OCI-LY3 (cell line): ENCODE results near the gene PRDX5.

Source experiments
- H2AFZ ChIP-seq: fragments of 200-600, 300-600 bp; shearing (Covaris generic); 2 replicates; pipeline ENCODE4 v1.6.0; 2014; ENCODE audit warnings: antibody characterized with exemption, low read depth, low read length
- H3K27ac ChIP-seq: fragments of 200-600, 300-600 bp; sonication (generic); 2 replicates; pipeline ENCODE4 v1.5.1; 2014; ENCODE audit warnings: mild to moderate bottlenecking, low read length, moderate library complexity, mixed read lengths
- H3K27me3 ChIP-seq: fragments of 200-600, 300-600 bp; sonication (generic); 2 replicates; pipeline ENCODE4 v1.6.1; 2014; ENCODE audit warnings: low read depth, low read length, mixed read lengths
- H3K36me3 ChIP-seq: fragments of 200-600, 300-600 bp; sonication (generic); replicated peaks from 2 replicates; pipeline ENCODE3; 2014; ENCODE audit warnings: low read depth, low read length, mixed read lengths
- H3K4me1 ChIP-seq: fragments of 300-600, 200-600 bp; sonication (generic); 2 replicates; pipeline ENCODE4 v1.6.1; 2014; ENCODE audit warnings: low read length, mixed read lengths
- H3K4me2 ChIP-seq: fragments of 200-600, 300-600 bp; sonication (generic); 2 replicates; pipeline ENCODE4 v1.6.1; 2014; ENCODE audit warnings: low read length, mixed read lengths
- H3K4me3 ChIP-seq: fragments of 300-600, 200-600 bp; sonication (generic); 2 replicates; pipeline ENCODE4 v1.5.1; 2014; ENCODE audit warnings: antibody characterized with exemption, mild to moderate bottlenecking, low read length, moderate library complexity
- H3K79me2 ChIP-seq: fragments of 300-600, 200-600 bp; shearing (Covaris generic); 2 replicates; pipeline ENCODE4 v1.6.1; 2014; ENCODE audit warnings: mild to moderate bottlenecking, low read length, mixed read lengths
- H3K9ac ChIP-seq: fragments of 300-600, 200-600 bp; shearing (Covaris generic); 2 replicates; pipeline ENCODE4 v1.6.0; 2014; ENCODE audit warnings: mild to moderate bottlenecking, low read length, moderate library complexity
- H3K9me3 ChIP-seq: fragments of 200-600, 300-600 bp; shearing (Covaris generic); 2 replicates; pipeline ENCODE4 v1.6.1; 2014; ENCODE audit warnings: low read length, mixed read lengths; ENCODE audit not compliant: insufficient read depth
- H4K20me1 ChIP-seq: fragments of 200-600, 300-600 bp; sonication (generic); 2 replicates; pipeline ENCODE4 v1.6.1; 2016; ENCODE audit warnings: low read length, mixed read lengths; ENCODE audit not compliant: insufficient read depth
- CTCF ChIP-seq: fragments of 200-600, 300-600 bp; sonication (generic); IDR thresholded peaks from 2 replicates; pipeline ENCODE4 v1.5.1; 2014; ENCODE audit warnings: antibody characterized with exemption, low read length, low read depth
- EZH2phosphoT487 ChIP-seq: fragments of 200-600 bp; shearing (Covaris generic); IDR thresholded peaks from 2 replicates; pipeline ENCODE4 v1.6.1; 2018; ENCODE audit warnings: antibody characterized with exemption, mixed run types, low read depth

PRDX5 gene

GRCh38 chr11:64327993-64328392 lies 10.1 kb downstream of the PRDX5 start:
- no peak overlapping the region for H3K4me3 ChIP-seq
- no peaks in the 10 kb centered on the region for H3K79me2 ChIP-seq
- no peaks in the 10 kb centered on the region for H3K27me3 ChIP-seq
- TF ChIP-seq EZH2phosphoT487 (no peak), CTCF (no peak)
- H2AFZ ChIP-seq = no peak overlapping the region
- H3K27ac ChIP-seq = no peak overlapping the region
- H4K20me1 ChIP-seq = no peaks in the 10 kb centered on the region
- H3K4me2 ChIP-seq = no peak overlapping the region
- peaks cover 14% of the 10 kb centered on the region for H3K4me1 ChIP-seq
- peaks cover 2% of the 10 kb centered on the region for H3K36me3 ChIP-seq
- H3K9ac ChIP-seq = no peak overlapping the region
- no peaks in the 10 kb centered on the region for H3K9me3 ChIP-seq

- Histone ChIP-seq H3K27ac (no peak overlapping the region), H3K4me1 (peaks cover 26% of the 10 kb centered on the region), H3K4me3 (no peak overlapping the region), H3K4me2 (no peak overlapping the region), H2AFZ (no peak overlapping the region), H3K9me3 (0 out of 2 replicates have a peak, but pooled peaks cover 2% of the 10 kb centered on the region), H4K20me1 (0 out of 2 replicates have a peak, but pooled peaks cover 3% of the 10 kb centered on the region), H3K79me2 (no peaks in the 10 kb centered on the region), H3K27me3 (no peaks in the 10 kb centered on the region), H3K36me3 (peaks cover 13% of the 10 kb centered on the region), H3K9ac (no peak overlapping the region)
- no peak for TF ChIP-seq EZH2phosphoT487
- TF ChIP-seq CTCF = no peak
Measured at GRCh38 chr11:64330888-64331287, 13.0 kb downstream of the PRDX5 start.

GRCh38 chr11:64331569-64332371 lies 13.8 kb downstream of the PRDX5 start:
- Histone ChIP-seq H3K79me2 (no peaks in the 10 kb centered on the region), H3K27me3 (no peaks in the 10 kb centered on the region), H3K4me3 (peak overlapping the region; percentile 25), H3K4me2 (peak overlapping the region; percentile 67), H3K4me1 (peaks cover 31% of the 10 kb centered on the region), H3K9ac (peak overlapping the region; percentile 33; the same call in 1 of the 2 replicates), H3K27ac (peak overlapping the region; percentile 0; the same call in 1 of the 2 replicates), H3K36me3 (peaks cover 13% of the 10 kb centered on the region), H3K9me3 (0 out of 2 replicates have a peak, but pooled peaks cover 2% of the 10 kb centered on the region), H2AFZ (no peak overlapping the region), H4K20me1 (0 out of 2 replicates have a peak, but pooled peaks cover 3% of the 10 kb centered on the region)
- TF ChIP-seq CTCF (peak; percentile 79), EZH2phosphoT487 (no peak)

GRCh38 chr11:64333556-64333955 lies 15.6 kb downstream of the PRDX5 start:
- Histone ChIP-seq H3K27me3 (no peaks in the 10 kb centered on the region), H3K9me3 (0 out of 2 replicates have a peak, but pooled peaks cover 2% of the 10 kb centered on the region), H3K4me3 (no peak overlapping the region), H3K79me2 (peaks cover 5% of the 10 kb centered on the region; the same call in 1 of the 2 replicates), H3K9ac (no peak overlapping the region), H3K4me2 (no peak overlapping the region), H3K36me3 (peaks cover 25% of the 10 kb centered on the region), H3K27ac (no peak overlapping the region), H2AFZ (no peak overlapping the region), H3K4me1 (peaks cover 37% of the 10 kb centered on the region), H4K20me1 (0 out of 2 replicates have a peak, but pooled peaks cover 3% of the 10 kb centered on the region)
- TF ChIP-seq CTCF = no peak
- no peak for TF ChIP-seq EZH2phosphoT487
